GM21825 (cell line): Measurements from ENCODE around the gene MYOF.
"Not testable (repeated sequence)": the region's sequence is repeated elsewhere in the genome, so short reads cannot be mapped to it uniquely, and the experiment has no call there.

ENCODE experiments used
- ATAC-seq: cut with Tn5 transposase; IDR thresholded peaks from one replicate; pipeline ENCODE4 v1.9.1; 2021; ENCODE audit warnings: mild to moderate bottlenecking, moderate library complexity; ENCODE audit not compliant: unreplicated experiment

The MYOF gene

DNA sequence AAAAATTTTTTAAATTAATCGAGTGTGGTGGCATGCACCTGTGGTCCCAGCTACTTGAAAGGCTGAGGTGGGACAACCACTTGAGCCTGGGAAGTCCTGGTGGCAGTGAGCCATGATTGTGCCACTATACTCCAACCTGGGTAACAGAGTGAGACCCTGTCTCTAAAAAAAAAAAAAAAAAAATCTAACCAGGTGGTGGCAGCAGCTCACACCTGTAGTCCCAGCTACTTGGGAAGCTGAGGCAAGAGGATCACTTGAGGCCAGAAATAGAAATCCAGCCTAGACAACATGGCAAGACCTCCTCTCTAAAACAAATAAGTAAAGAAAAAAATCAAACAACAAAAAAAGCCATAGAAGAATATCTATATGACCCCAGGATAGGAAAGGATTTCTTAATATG is 3.6 kb upstream of the MYOF start:
- no peak for ATAC-seq

DNA sequence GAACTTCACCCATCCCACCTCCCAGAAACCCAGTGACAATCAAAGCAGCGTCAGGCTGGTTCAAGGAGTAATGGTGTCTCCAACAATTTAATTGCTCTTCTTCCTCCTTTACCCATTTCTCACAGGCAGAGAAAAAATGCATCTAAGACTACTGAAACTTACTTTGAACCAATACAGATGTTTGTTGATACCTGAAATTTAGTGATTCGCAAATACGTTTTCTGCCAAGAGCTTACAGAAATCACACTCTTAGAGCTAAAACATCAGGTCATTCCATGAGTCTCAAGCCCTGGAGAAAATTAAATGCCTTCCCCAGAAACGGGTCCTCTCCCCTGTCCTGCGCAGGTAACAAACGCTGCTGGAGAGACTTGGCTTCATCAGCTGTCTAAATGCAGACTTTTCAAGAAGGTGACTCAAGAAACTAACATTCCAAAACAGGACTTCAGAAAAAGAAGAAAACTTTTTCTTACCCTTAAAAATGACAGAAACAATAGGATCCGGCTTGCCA is 443 bp downstream of the MYOF start:
- ATAC-seq, result no peak

DNA sequence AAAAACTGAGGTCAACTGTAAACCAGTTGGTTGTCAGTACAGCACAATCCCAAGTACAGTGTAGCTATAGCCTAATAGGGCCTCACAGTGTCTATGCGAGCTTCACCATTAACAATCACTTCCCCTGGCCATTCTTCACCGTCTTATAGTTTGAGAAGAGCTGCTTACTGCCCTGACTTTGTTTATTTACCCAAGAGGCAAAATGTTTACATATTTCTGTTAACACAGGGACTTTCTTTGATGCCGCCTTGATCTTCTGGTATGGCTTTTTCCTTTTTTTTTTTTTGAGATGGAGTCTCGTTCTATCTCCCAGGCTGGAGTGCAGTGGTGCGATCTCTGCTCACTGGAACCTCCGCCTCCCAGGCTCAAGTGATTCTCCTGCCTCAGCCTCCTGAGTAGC is 3.3 kb downstream of the MYOF start:
- no peak for ATAC-seq

DNA sequence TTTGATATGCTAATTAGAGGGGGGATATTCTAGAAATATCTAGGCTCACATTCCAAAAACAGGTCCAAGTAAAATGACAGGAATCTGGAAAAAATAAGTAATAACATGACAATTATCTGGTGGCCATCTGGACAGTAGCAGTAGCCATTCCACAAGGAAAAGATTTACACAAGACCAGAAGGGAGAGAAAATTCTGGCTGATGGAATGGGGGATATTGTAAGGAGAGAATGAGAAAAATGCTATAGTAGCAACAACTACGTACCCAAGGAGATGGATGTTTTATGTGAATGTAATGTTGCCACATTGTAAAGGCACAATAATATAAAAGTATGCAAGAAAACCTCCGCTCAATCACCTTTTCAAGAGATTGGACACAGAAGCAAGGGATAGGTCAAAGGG is 5.4 kb downstream of the MYOF start:
- no peak for ATAC-seq

DNA sequence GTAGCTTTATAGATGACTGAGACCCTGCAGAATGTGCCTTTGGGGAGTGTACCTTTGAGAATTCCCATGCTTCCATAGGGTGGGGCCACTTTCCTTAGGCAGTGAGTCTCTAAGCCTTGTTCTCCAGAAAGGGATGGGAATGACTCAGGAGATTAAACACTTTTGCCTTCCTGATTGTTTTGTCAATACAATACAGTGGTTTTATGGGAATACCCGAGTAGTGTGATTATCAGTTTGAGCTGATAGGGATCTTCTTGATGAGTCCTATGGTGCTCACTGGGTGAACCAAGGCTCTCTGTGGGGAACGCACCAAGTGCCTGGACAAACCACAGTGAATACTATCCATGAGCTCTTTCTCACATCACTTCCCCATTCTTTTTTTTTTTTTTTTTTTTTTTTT is 6.3 kb downstream of the MYOF start:
- no peak for ATAC-seq

DNA sequence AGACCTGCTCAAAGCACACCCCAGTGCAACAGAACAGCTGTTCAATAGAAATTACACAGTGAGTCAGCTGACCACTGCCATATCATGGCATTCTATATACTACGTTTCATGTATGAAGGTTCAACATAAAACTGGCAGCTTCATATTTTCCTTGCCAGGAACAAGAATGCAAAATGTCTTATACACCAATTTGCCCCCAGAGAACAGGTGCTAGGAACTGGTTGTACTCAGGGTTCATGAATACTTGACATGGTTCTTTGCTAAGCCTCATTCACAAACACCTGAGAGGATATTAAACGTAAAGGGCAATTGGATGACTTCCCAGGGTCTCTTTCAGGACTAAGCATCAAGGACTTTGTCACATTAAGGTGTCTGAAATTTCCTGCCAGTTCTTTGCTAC is 6.9 kb downstream of the MYOF start:
- ATAC-seq, result no peak

DNA sequence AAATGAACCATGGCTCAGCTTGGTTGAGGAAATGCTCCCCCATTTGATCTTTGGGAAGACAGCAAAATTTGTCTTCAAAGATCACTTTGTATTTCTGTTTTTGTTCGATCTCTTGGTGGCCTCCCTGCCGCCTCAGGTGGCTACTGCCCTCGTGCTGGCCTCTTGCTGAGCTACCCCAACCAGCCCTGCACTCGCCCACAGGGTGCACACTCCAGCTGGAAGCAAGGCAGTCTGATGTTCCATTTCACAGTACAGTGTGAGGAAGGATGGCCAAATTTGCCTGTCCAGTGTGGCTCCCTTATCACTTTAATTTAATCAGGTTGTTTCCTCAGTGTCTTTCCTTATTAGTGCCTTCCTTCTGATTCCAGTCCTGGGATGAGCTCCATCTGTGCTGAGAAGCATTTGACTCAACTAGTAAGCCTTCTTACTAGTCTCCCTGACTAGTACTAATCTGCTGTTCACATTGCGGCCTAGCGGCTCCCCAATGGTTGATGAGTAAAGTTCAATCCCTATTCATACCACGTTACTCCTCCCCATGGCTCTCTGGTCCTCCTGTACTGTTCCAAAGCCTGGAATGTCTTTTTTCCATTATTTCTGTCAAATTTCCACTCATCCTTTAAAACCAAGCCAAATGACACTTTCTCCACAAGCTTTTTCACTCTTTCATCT is 8.2 kb downstream of the MYOF start:
- ATAC-seq, result no peak

DNA sequence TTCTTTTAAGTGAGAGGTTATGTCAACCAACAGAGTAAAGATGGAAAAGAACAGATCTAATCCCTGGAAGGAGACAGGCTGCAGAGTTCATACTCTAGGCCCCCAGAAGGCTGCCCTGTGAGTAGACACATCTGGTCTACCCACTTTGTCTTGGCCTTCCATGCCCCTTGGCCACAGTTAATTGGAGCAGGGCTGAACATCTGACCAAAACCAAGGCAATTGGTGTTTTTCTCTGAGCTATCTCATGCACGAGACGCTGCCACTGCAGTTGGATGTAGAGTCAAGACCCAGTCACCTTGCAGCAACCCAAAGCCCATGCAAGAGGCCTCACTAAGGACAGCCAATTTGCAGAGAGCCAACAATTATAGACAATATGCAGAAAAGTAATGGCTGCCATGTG is 9.0 kb downstream of the MYOF start:
- no peak for ATAC-seq

DNA sequence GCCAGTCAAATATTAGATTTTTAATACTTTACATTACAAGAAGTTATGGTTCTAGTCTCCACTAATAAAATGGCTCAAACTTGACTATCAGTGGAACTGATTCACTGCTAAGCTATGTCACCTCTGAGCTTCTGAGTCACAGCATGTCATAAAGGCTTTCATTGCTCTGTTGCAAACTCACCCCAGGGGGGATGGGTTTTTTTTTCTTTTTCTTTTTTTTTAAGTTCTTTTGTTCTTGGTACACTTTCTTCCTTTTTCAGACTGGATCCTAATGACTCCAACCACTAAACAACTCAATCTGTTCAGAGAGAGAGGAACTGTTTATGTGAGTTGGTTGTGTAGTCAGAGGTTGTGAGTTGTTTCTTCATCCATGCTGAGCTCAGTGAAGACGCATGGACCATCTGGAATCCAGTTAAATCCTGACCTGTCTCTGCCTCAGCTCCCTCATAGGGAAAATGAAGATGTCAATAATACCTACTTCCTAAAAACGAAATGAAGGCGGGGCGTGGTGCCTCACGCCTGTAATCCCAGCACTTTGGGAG is 11.0 kb downstream of the MYOF start:
- ATAC-seq, result no peak

DNA sequence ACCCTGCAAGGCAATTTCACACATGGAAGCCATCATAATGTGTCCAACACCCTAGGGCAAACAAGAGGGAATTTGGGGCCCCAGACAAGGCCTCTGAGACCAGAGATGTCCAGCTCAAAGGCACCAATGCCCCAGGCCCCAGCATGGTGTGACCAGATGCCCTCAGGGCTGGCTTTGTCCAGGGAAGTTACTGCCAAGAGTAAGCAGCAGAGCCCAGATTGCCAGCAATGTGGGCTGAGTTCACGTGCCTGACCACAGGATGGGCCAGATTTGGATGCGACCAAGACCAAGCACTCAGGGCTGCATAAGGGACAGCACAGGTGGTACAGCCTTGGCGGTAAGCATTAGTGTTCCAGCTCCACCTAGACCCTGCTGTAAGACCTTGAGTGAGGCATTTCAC is 12.7 kb downstream of the MYOF start:
- ATAC-seq, result no peak

DNA sequence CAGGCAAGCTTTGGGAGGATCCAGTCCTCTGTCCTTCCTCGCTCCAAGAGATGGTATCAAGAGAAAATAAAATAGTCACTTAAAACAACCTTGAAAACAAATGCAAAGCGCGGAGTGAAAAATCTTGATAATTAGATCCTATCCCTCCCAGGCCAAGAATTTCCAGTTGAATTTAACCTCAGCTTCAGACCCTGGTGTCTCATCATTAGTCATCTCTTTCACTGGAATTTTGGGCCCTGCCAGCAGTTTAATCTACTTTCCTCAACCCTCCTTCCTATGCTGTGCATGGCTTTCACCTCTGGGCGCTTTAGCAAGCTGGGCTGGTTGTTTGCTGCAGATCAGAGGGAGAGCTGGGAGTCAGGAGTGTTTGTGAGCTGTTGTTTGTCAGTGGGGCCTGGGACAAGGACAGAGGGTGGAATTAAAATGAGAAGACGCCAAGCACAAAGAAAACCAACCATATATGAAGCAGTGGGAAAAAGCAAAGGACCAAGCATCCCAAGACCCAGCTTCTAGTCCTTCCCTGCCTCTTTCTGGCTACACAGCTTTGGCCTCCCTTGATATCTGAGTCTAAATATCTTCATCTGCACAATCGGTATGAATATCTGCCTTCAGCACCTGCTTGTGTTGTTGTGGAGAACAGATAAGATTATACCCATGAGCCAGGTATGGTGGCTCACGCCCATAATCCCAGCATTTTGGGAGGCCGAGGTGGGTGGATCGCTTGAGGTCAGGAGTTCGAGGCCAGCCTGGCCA is 13.5 kb downstream of the MYOF start:
- ATAC-seq, result no peak

DNA sequence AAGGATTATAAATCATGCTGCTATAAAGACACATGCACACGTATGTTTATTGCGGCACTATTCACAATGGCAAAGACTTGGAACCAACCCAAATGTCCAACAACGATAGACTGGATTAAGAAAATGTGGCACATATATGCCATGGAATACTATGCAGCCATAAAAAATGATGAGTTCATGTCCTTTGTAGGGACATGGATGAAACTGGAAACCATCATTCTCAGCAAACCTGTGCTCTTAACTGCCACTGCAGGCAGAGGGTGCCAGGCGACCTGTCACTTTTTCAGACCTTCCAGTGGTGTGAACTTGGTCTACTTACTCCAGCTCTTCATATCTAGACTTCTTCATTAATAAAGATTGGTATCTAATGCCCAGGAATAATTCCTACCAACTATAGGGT is 14.5 kb downstream of the MYOF start:
- not testable (repeated sequence) for ATAC-seq

DNA sequence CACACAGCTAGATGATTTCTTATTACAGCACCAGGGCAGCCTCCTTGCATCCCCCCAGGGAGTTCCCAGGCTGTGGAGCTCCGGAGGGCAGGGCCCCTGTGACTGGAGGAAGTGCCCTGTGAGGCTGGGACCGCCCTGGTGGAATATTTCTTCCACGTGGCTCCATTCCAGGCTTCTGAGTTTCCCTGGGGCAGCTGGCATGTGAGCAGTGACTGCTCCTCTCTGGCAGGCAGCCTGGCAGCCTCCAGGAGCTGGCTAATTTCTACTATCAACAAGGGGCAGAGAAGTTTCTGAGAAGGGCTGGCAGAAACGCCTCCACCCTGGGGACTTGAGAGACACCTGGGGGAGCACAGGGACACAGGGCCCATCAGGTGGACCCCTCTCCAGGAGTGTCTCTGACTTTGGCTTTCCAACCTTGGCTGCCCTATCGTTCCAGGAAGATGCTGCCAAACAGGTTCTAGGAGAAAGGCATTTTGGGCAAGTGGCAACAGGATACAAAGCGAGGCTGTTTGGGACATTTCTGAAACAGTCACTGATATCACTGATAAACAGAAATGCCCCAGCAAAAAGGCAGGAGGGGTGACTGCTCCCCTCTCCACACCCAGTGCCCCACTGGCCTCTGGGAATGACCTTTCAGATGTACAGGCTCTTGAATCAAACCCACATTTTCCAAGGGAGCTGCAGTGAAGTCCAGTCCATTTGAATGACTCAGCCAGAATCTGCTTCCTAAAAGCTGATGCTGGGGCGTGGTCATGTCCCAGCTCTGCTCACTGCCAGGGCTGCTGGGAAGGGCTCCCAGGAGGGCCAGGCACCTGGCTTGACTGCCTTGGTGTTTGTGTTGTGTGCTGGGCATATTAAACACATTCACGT is 16.1 kb downstream of the MYOF start:
- no peak for ATAC-seq

DNA sequence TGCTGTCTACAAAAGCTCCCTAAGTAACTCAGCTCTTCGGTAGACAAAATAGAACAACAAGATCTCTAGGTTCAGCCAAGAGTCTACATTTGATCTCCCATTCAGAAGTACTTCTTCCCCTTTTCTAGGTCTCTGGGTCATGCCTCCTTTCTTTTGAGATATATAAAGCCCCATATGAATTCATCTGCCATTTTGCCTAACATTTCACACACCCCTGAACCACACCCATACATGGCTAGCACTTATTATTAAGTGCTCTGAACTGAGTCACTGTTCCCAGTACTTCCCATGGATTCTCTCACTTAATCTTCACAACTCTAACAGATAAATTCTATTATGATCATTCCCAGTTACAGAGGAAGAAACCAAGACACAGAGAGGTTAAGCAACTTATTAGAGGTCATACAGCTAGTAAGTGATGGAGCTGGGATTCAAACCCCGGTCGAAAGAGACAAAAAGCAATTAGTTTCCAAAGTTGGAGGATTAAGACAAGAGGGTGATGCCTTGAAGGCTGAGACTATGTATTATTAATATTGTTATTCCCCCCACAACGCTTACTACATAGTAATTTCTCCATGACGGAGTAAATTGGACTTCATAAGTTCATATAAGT is 17.3 kb downstream of the MYOF start:
- no peak for ATAC-seq

DNA sequence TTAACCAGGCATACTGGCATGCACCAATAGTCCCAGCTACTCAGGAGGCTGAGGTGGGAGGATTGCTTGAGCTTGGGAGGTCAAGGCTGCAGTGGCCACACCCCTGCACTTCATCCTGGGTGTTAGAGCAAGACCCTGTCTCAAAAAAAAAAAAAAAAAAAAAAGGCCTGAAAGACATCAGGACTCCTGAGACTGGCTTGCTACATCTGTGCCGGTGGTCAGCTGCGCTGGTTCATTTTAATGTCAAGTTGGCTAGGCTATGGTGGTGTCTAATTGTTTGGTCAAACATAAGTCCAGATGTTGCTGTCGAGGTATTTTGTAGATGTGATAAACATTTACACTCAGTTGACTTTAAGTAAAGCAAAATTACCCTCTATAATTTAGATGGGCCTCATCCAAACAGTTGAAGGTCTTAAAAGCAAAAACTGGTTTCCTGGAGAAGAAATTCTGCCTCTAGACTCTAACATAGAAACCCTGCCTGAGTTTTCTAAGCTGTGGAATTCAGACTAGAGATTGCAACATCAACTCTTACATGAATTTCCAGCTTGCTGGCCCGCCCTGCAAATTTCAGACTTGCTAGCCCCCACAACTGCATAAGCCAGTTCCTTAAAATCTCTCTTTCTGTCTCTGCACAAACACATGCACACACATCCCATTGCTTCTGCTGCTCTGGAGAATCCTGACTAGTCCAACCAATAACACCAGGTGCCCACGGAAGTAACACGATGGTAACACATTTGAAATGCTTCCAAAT is 18.2 kb downstream of the MYOF start:
- ATAC-seq, result no peak

DNA sequence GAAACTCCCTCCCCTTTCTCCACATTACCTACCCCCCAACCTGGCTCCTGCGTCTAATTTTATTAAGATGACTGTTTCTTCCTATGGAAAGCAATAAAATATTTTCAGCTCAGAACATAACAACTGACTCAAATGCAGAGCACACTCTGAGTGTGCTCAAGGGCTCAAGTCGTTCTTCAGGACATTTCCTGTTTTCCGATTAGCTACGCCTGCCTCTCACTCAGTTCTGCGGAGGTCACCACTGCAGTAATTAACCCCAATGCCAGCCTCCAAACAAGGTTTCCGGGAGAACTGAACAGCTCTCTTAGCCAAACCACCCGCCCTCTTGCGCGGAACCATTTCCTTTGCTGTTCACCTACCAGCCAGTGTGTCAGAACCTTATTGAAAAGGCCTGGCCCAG is 19.3 kb downstream of the MYOF start:
- ATAC-seq, result no peak

DNA sequence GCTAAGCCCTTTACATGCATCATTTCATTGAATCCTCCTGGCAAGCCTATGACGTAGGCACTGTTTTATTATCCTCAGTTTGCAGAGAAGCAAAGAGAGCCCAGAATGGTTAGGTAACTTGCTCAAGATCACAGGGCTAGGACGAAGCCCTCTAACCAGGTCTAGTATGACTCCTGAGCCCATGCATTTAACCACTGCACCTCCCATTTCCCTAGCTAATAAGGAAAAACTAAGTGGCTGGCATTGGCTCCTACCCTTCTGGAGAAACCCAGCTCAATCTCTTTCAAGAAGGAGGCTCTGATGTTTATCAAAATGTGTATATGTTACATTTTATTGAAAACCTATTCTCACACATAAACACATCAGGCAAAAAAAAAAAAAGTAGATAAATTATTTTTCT is 19.8 kb downstream of the MYOF start:
- no peak for ATAC-seq

DNA sequence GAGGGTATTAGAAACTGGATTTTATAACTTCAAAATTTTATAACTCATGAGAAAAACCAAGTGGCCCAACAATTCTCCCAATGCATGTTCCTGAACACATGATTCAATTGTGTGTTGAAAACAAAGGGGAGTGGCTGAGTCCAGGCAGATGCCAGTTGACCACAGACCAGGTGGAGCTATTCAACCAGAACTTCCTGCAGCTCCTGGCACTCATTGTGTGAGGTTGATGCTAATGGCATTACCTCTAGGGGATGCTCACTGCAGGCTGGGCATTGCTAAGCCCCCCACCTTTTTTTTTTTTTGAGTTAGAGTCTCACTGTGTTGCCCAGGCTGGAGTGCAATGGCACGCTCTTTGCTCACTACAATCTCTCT is 20.3 kb downstream of the MYOF start:
- ATAC-seq, result no peak

DNA sequence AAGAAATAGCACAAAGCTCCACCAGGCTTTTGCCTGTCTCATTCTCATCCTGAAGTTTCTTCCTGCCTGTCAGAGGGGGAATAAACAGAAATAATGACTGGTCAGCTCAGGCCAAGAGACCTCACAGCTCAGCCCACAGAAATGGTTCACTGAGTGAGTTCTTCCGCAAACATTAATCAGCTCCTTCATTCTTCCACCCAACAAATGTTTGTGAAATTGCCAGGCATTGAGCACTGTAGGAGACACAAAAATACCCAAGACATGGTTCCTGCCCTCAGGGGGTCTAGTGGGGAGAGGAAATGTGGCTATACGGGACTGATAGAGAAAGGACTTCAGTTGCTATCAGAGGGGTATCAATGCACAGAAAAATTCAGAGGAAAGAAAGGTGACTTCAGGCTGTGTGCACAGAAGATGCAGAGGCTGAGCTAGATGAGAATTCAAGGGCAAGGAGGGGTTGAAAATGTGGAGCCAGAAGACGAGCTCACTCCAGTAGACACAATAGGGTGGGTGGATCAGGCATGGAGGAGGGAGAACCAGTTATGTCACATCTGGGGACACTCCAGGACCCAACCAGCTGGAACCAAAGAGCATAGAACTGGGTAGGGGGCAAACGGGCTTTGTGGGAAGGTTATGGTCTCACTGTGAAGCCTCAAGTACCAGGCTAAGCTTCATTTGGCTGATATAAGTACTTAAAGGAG is 20.9 kb downstream of the MYOF start:
- no peak for ATAC-seq

DNA sequence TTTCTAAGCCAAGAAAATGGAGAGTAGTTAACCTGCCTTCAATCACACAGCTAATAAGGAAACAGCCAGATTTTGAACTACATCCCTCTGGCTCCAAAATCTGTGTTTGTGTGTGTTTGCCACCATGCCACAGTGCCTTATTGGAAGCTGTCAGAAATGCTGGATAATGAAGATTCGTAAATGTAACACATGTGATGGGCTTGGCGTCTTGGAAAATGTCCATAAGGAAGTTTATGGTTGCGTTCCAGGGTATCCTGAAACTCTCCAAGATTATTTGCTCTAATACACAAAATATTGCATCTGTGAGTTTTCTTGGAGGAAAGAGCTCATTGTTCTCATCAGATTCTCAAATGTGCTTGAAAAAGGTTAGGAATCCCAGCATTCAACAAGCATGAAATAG is 22.7 kb downstream of the MYOF start:
- no peak for ATAC-seq
